HG02642 (cell line): ENCODE measurements around the gene NUDCD3.
"Not testable (repeated sequence)": the region's sequence is repeated elsewhere in the genome, so short reads cannot be mapped to it uniquely, and the experiment has no call there.

Source experiments
- ATAC-seq: cut with Tn5 transposase; IDR thresholded peaks from one replicate; pipeline ENCODE4 v1.9.1; 2021; ENCODE audit warnings: mild to moderate bottlenecking; ENCODE audit not compliant: unreplicated experiment, poor library complexity

The NUDCD3 gene

DNA sequence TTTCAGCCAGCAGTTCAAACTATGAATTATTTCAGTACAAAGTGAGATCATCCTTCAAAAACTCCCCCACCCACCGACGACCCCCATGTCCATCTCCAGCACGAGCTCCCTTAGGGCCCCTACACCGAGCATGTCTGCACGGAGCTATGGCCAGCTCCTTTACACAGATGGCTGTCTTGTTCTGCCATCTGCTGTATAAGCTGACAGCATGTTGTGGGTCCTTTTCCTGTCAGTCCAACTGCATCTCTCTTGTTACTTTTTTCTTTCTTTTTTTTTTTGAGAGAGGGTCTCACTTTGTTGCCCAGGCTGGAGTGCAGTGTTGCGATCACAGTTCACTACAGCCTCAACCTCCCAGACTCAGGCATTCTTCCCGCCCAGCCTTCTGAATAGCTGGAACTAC, 29.1 kb upstream of the NUDCD3 start:
- no peak for ATAC-seq

DNA sequence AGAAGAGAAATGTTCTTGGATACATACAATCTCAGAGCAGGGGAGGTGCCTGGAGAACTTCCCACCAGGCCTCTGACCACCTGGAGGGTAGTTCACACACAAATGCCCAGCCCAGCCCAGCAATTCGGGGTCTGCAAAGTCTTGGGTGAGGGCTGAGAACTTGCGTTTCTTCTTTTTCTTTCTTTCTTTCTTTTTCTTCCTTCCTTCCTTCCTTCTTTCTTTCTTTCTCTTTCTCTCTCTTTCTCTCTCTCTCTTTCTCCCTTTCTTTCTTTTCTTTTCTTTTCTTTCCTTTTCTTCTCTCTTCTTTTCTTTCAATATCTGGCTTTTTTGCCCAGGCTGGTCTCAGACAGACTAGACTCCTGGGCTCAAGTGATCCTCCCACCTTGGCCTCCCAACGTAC, 28.3 kb upstream of the NUDCD3 start:
- no peak for ATAC-seq

DNA sequence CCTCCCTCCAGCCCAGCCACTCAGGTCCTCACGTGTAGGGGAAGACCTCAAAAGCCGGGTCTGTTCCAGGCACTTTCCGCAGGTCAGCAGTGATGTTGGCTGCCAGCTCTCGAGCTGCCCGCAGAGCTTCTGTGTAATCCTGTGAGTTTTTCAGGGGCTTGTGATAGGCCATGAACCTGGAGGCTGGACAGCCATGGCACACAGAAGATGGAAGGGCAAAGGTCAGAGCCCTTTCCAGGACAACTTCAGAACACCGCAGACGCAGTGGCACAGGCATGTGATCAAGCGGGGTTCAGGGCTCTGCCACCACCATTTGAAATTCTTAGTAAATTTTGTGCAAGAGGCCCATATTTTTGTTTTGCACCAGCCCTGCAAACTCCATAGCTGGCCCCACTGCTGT, 26.7 kb upstream of the NUDCD3 start:
- ATAC-seq, result no peak

DNA sequence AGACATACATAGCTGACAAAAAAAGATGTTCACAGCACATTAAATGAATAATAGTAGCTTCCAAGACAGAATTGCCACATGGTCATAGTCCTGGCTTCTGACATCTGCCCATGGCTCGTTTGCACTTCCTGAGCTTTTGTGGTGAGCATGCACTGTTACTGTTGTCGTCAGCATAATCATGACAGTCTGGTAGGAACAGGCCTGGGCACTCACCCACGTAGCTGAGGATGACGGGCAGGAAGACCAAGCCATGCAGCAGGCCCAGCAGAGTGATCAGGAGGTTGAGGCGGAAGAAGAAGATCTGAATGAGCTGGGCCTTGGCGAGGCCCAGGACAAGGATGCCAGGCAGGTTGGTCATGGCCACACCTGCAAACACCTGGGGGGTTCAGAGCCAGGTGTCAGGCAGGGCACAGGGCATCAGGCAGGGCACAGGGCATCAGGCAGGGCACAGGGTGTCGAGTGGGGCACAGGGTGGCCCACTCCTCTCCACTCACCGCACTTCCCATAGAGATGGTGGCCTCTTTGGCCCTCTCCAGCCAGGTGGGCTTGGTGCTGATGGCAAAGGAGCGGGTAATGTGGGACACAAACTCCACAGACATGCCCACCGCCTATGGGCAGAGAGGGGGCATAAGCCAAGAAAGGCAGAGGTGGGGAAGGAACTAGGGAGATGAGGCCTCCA, 25.3 kb upstream of the NUDCD3 start:
- ATAC-seq, result no peak

DNA sequence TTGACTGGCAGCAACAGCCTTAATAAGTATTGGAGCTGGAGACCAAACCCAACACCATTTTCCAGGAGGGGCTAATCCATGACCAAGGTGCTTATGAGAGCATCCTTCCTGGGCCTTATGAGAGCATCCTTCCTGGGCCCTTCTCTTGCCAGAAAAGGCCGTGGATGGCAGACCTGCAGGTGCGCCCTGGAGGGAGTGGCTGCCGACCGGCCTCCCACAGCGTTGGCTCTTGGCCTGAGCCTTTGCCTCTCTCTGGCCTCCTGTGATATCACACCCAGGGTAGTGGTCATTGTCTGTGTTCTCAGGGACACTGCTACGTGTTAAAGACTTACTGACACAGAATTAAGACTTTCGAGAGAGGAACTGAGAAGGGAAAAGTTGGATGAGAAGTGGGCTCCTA, 22.3 kb upstream of the NUDCD3 start:
- ATAC-seq, result no peak

DNA sequence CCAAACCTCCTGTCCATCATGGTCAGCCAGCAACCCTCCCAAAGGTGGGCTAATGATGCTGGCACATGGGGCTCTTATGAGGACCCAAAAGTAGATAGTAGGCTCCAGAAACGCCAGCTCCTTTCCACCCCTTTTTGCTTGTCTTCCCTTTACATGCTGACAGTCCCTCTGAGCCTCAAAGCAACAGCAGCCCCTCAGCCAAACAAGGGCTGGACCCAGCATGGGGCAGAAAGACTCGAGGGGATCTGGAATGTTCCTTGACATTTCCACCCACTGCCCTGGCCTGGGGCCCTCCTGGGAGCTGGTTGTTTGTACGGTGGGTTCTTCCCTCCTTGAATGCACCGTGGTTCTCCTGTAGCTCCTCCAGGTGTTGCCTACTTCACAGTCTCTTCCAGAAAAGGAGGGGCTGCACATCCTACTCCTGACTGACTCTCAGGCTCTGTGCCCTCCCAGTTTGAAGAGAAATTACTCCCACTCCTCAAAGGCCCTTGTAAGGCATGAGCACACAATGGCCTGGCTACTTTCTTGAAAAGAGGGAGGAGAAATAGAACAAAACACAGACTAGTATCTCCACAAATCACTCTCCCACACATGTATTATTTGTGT, 21.5 kb upstream of the NUDCD3 start:
- no peak for ATAC-seq

DNA sequence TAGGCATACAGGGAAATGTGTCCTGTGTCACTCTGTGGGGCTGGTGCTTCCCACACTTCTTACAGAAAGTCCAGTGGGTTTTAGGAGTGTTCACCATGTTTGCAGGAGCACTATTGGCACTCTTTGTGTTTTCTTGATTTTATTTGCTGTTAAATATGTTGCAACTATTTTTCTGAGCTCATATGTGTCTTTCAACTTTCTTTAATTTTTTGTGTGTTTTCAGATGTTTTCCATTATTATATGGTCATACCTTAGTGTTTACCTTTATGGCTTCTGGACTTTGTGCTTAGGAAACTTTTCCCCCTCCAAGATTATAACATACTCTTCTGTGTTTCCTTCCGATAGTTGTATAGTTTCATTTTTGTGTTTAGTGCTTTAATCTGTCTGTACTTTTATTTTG, 20.8 kb upstream of the NUDCD3 start:
- no peak for ATAC-seq

DNA sequence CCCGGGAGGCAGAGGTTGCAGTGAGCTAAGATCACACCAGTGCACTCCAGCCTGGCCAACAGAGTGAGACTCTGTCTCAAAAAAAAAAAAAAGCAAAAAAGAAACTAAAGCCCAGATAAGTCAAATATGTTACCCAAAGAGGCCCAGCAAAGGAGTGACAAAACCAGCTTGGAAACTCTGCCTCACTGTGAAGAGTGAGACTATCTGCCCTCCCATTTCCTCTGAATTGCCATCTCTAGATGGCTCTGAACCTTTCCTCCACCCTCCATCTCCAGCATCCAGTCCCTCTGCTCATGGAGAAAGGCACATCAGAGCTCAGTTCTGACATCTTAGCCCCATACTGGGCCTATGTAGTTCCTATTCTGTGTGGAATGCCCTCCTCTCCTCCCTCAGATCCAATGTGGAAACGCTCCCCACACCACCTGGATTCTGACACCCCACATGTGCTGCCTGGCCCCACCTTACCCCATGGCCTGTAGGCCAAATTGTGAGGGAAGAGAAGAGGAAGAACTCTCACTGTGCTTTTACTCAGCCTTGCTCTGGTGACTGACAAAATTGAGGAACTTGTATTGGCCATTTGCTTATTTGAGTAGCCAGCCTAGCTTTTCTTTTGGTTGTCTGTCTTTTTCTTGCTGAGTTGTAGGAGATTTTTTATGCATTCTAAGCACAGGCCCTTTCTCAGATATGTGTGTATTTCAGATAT, 18.0 kb upstream of the NUDCD3 start:
- no peak for ATAC-seq

DNA sequence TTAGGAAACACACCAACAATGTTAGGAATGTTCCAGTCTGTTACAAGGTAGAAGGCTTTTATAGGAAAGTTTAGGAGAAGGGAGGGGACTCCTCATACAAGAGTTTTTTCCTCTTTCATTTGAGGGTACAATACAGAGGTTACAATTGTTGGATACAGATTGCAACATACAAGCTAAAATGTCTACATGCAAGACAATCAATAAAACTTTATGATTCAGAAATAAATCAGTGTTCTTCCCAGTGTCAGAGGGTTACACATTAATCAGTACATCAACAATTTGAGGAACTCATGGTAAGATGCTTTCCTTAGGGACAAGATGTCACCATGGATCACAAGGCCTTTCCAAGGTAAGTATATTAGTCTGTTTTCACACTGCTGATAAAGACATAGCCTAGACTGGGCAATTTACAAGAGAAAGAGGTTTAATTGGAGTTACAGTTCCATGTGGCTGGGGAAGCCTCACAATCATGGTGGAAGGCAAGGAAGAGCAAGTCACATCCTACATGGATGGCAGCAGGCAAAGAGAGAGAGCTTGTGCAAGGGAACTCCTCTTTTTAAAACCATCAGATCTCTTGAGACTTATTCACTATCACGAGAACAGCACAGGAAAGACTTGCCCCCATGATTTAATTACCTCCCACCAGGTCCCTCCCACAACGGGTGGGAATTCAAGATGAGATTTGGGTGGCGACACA, 16.3 kb upstream of the NUDCD3 start:
- ATAC-seq, result not testable (repeated sequence)

DNA sequence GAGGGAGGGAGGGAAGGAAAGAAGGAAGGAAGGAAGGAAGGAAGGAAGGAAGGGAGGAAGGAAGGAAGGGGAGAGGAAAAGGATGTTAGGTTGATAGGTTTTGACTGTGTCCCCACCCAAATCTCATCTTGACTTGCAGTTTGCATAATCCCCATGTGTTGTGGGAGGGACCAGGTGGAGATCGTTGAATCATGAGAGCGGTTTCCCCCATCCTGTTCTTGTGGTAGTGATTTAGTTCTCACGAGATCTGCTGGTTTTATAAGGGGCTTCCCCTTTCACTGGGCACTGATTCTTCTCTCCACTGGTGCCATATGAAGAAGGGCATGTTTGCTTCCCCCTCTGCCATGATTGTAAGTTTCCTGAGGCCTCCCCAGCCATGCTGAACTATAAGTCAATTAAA, 15.1 kb upstream of the NUDCD3 start:
- ATAC-seq, result no peak

DNA sequence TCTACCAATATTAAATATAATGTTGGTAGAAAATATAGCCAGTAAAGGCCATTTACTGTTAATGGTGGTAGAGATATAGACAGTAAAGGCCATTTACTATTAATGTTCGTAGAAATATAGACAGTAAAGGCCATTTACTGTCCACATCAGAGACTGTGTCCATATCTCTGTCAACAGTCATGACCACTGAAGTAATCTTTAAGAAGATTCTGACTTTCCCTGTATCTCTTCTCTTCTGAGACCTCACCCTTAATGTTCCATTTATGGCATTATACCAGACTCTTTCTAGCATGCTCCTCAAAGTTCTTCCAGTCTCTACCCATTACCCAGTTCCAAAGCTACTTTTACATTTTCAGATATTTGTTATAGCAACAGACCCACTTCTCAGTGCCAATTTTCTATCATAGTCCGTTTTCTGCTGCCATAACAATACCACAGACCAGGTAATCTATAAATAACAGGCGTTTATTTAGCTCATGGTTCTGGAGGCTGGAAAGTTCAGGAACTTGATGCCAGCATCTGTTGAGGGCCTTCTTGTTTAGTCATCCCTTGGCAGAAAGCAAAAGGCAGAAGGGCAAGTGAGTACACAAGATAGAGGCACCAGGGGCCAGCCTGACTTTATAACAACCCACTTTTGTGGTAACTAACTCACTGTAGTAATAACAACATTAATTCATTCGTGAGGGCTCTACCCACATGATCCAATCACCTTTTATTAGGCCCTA, 7.9 kb upstream of the NUDCD3 start:
- ATAC-seq, result no peak

DNA sequence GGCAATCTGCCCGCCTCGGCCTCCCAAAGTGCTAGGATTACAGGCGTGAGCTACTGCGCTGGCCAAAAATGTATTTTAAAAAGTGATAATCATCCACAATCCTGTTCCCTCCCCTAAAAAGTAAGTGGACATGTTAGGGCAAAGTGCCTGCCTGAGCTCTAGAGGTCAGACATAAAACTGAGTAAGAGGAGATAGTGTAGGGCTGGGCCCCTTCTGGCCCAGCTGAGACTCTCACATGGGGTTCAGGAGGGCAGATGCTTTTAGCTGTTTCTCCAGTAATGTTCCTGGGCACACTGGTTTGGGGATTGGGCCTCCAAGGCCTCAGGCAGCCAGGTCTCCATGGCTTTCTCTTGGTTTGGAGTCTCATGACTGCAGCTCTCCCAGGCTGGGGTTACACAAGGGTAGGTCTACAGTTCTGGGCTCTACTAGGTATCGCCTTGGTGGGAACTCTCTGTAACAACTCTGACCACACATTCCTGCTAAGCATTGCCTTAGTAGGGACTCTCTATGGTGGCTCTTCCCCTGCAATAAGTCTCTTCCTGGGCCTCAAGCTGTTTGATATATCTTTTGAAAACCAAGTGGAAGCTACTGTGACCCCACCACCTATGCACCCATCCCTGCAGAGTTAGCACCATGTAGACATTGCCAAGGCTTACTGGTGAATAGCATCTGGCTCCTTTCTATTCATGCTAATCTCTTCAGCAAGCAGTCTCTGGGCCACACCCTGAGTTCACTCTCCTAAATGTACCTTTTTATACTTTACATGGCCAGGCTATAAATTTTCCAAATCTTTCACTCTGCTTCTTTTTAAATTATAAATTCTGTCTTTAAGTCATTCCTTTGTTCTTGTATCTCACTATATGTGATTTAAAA, 6.9 kb upstream of the NUDCD3 start:
- ATAC-seq, result no peak

DNA sequence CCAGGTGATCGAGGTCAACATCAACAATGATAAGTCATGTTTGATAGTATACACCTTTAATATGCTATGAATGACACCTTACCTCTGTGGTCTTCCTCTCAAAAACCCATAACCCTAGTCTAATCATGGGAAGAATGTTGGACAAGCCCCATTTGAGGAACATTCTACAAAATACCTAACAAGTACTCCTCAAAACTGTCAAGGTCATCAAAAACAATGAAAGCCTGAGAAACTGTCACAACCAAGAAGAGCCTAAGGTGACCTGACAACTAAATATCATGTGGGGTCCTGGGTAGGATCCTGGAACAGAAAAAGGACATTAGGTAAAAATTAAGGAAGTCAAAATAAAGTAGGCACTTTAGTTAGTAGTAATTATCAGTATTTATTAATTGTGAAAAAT, 5.9 kb upstream of the NUDCD3 start:
- ATAC-seq, result no peak

DNA sequence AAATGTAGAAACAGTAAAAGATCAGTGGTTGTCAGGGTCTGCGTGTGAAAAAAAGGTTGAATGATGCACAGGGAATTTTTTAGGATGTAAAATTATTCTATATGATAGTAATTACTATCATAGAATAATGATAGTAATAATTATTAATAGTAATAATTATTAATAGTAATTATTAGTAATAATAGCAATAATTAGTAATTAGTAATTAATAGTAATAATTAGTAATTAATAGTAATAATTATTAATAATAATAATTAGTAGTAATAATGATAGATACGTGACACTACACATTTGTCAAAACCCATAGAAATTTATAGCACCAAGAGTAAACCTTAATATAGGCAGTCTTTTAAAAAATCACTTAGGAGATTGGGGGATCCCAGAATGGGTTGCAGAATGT, 4.5 kb upstream of the NUDCD3 start:
- ATAC-seq, result no peak

DNA sequence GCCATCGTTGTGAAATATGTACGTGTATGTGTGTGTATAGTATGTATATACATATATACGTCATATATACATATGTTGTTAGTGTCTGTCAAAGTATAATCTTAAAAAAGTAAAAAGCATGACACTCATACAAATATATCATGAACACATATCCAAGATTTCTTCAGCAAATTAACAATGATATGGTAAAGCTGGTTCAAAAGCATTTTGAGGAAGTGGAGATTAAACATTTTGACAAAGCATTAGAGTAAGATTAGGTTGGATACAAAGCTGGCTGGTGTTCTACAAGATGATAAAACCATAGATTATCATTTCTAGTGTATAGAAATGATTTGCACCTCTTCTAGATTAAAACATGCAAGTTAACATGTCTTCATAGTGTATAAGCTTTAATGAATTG, 771 bp upstream of the NUDCD3 start:
- no peak for ATAC-seq

DNA sequence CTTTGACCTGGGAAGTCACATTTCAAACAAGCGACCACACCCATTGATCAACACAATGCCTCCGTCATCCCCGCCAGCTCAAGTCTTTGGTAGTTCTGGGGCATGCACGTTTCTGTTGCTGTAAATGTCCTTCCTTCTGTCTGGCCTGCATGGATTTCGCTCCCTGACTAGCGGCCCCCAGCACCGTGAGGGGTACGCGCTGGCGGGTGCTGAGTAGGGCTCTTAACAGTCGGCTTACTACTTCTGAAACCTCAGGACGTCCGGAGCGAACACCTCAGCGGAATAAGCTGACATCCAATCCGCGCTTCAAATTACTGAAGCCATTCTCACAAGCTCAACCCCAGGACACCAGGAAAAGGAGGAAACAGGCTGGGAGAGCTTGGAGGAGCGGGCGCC, 505 bp downstream of the NUDCD3 start:
- ATAC-seq, result peak; percentile 26

DNA sequence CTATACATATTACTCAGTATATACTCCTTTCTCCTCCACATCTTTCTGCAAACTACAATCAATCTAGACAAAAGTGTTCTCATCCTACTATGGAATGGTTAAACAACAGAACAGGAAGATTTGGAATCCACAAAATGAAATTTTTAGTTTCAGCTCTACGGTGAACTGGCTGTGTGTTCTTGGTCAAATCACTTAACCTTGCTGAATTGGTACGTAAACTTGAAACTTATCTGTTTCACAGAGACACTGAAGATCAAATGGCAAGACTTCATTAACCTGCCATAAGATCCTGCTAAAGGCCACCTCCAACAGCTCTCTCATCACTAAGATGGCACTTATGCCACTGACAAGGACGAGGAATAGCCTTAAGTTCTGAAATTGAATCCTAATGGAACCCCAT, 1.5 kb downstream of the NUDCD3 start:
- ATAC-seq, result no peak

DNA sequence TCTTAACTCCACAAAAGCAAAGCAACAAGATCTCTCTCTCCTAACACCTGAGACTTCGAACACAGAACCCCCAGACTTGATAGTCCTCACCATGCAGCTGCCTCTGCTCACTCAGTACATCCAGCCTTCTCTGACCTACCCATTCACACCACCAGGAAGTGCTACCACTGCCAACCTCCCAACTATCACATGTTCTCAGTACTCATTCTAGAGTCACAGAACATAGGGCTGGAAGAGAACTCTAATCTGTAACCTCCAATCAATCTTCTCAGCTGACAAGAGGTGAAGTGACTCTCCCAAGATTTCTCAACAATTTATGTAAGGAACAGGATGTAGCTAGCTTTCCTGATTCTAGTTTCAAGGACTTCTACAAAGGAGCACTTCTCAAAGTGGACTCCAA, 3.8 kb downstream of the NUDCD3 start:
- ATAC-seq, result no peak

DNA sequence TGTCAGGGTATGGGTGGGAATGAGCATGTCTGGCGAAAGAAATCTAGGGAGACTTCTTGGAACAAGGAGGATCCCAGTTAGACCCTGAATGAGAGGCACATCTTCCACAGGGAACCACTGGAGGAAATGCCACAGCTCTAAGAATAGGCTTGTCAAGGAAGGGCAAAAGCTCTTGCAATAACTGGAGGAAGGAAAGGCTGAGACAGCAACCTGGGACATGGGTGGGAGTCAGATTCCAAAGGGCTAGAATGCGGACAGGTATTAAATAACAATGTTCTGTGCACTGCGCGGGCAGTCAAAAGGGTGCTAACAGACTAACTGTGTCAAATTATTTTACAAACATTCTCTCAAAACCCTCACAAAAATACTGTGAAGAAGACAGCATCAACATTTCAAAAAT, 4.5 kb downstream of the NUDCD3 start:
- no peak for ATAC-seq
